ENCODE results near the gene EFL1.

The EFL1 gene

DNA sequence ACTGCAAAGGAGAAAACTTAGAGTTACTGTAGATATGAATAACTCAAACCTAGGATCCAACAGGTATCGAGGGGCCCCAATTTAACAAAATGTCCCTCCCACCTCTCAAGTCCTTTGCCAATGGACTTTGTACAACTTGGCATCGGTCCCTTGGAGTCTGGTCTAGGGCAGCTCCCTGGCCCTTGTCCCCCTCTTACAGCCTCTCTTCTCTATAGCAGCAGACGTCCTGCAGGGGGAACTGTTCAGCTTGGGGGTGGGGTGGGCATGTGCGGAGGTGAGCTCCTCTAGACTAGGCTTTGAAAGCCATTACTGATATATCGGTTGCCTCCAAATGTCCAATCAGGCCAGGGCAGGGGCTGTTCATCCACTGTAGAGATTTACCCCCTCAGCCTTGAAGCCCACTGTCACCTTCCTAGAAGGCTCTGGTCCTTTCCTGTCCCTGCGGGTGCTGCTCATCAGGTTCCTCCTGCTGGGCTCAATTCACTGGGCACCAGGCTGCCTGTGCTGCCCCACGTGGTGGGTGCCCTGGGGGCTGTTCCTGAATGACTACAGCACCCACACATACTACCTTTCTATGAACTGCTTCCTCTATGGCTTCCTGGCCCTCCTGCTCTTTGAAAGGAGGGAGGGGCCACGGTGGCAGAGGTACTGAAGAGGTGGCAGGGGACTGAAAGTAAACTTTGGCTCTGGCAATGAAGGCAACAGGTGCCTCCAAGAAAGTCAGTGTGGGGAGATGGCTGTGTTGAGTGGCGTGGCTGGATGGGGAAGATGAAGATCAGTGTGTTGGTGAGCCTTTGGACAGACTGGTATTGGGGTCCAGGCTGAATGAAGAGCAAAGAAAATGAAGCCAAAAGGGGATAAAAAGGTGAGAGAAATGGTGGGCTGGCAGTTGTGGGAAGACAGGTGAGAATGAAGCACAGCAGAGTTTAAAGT is 137.9 kb downstream of the EFL1 start:
- TF ChIP-seq NFIC (IDR thresholded peaks at IDR 0.05) (no peak), EP300 (IDR thresholded peaks at IDR 0.05; ENCODE audit: borderline replicate concordance) (no peak)

DNA sequence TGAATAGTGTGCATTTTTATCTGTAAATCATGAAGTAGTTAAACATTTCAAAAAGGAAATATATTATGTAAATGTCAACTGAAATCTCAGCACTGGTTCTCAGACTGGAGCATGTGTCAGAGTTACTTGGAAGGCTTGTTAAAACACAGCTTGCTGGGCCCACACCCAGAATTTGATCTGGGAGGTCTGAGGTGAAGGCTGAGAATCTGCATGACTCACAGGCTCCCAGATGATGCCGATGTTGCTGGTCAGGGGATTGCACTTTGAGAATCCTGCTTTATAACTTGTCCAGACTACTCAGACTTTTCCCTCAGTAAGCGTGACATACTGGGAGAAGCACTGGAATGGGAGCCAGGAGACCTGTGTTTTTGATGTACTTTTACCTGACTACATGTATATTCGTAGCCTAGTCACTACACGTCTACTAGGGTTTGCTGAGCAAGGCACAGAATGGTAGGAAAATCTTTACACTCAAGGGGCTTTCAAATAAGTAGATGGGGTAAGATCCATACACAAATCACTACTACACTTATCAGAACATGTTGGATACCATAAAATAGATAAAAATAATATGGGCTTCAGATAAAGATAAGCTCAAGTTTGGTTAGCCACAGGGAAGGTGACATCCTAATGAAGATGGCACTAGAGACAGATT is 139.7 kb downstream of the EFL1 start:
- TF ChIP-seq TAF1 (IDR thresholded peaks at IDR 0.05; ENCODE audit: low read depth) (no peak), ZBTB7A (IDR thresholded peaks at IDR 0.05; ENCODE audit: low read depth) (no peak), RAD21 (IDR thresholded peaks at IDR 0.05; ENCODE audit: low read depth) (no peak)
- TF ChIP-seq, protein P1, sequence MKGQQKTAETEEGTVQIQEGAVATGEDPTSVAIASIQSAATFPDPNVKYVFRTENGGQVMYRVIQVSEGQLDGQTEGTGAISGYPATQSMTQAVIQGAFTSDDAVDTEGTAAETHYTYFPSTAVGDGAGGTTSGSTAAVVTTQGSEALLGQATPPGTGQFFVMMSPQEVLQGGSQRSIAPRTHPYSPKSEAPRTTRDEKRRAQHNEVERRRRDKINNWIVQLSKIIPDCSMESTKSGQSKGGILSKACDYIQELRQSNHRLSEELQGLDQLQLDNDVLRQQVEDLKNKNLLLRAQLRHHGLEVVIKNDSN (IDR thresholded peaks at IDR 0.05), result no peak

DNA sequence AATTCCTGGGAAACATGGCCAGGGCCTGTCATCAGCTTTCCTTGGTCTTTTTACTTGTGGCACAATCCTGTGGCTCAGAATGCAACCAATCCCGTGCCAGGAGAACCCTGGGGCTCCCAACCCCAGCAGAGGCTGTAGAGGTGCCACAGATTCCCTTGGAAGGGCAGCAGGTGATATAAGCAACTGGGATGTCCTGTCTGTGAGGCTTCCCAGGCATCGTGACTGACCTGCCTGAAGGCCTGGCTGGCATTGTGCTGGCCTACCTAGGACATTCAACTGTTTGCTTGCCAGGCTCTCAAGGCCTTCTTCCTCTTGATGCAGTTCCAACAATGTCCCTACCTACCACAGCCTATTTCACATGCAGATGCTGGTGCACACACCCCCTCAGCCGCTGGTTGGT is 144.5 kb downstream of the EFL1 start:
- TF ChIP-seq TAF1 (IDR thresholded peaks at IDR 0.05; ENCODE audit: low read depth) (no peak), YY1 (IDR thresholded peaks at IDR 0.05; ENCODE audit: low read depth) (no peak), NFIC (IDR thresholded peaks at IDR 0.05) (no peak), ZBTB7A (IDR thresholded peaks at IDR 0.05; ENCODE audit: low read depth) (no peak), TCF12 (IDR thresholded peaks at IDR 0.05; ENCODE audit: low read depth) (no peak), EP300 (IDR thresholded peaks at IDR 0.05; ENCODE audit: borderline replicate concordance) (no peak), CREB1 (IDR thresholded peaks at IDR 0.05; ENCODE audit: low read depth) (no peak), RAD21 (IDR thresholded peaks at IDR 0.05; ENCODE audit: low read depth) (no peak), EGR1 (IDR thresholded peaks at IDR 0.05) (no peak), CEBPB (IDR thresholded peaks at IDR 0.05) (no peak), FOXM1 (IDR thresholded peaks at IDR 0.05; ENCODE audit: borderline replicate concordance, low read depth) (no peak), TEAD4 (IDR thresholded peaks at IDR 0.05) (no peak)
- TF ChIP-seq, protein P2, sequence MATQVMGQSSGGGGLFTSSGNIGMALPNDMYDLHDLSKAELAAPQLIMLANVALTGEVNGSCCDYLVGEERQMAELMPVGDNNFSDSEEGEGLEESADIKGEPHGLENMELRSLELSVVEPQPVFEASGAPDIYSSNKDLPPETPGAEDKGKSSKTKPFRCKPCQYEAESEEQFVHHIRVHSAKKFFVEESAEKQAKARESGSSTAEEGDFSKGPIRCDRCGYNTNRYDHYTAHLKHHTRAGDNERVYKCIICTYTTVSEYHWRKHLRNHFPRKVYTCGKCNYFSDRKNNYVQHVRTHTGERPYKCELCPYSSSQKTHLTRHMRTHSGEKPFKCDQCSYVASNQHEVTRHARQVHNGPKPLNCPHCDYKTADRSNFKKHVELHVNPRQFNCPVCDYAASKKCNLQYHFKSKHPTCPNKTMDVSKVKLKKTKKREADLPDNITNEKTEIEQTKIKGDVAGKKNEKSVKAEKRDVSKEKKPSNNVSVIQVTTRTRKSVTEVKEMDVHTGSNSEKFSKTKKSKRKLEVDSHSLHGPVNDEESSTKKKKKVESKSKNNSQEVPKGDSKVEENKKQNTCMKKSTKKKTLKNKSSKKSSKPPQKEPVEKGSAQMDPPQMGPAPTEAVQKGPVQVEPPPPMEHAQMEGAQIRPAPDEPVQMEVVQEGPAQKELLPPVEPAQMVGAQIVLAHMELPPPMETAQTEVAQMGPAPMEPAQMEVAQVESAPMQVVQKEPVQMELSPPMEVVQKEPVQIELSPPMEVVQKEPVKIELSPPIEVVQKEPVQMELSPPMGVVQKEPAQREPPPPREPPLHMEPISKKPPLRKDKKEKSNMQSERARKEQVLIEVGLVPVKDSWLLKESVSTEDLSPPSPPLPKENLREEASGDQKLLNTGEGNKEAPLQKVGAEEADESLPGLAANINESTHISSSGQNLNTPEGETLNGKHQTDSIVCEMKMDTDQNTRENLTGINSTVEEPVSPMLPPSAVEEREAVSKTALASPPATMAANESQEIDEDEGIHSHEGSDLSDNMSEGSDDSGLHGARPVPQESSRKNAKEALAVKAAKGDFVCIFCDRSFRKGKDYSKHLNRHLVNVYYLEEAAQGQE (IDR thresholded peaks at IDR 0.05; ENCODE audit: low read depth), result no peak
- TF ChIP-seq, protein P1 (IDR thresholded peaks at IDR 0.05), result no peak
- TF ChIP-seq, protein P3, sequence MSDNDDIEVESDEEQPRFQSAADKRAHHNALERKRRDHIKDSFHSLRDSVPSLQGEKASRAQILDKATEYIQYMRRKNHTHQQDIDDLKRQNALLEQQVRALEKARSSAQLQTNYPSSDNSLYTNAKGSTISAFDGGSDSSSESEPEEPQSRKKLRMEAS (IDR thresholded peaks at IDR 0.05), result no peak

DNA sequence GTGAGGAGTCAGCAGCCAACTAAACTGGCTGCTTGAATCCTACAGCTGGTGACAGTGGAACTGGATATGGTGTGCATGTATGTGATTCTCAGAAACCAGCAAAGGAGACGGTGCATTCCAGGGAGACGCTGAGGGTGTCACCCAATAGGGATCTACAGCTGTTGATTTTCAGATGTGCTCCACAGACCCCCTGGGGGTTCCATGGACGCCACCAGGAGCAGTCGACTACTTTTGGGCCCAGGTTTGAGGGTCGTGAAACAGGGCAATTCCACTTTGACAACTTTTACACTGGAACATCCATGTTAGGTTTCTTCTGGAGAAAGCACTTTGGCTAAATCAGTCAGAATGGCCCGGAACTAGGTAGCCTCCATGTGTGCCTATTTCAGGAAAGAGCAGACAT is 145.2 kb downstream of the EFL1 start:
- no peak for TF ChIP-seq TCF12 (IDR thresholded peaks at IDR 0.05; ENCODE audit: low read depth)
- no peak for TF ChIP-seq EP300 (IDR thresholded peaks at IDR 0.05; ENCODE audit: borderline replicate concordance)
- no peak for TF ChIP-seq TEAD4 (IDR thresholded peaks at IDR 0.05)
- no peak for TF ChIP-seq ZBTB7A (IDR thresholded peaks at IDR 0.05; ENCODE audit: low read depth)
- no peak for TF ChIP-seq RAD21 (IDR thresholded peaks at IDR 0.05; ENCODE audit: low read depth)
- no peak for TF ChIP-seq CEBPB (IDR thresholded peaks at IDR 0.05)
- no peak for TF ChIP-seq YY1 (IDR thresholded peaks at IDR 0.05; ENCODE audit: low read depth)
- no peak for TF ChIP-seq NFIC (IDR thresholded peaks at IDR 0.05)
- no peak for TF ChIP-seq EGR1 (IDR thresholded peaks at IDR 0.05)
- no peak for TF ChIP-seq TAF1 (IDR thresholded peaks at IDR 0.05; ENCODE audit: low read depth)
- TF ChIP-seq FOXM1 (IDR thresholded peaks at IDR 0.05; ENCODE audit: borderline replicate concordance, low read depth), result no peak
- TF ChIP-seq, protein P2 (IDR thresholded peaks at IDR 0.05; ENCODE audit: low read depth), result no peak
- TF ChIP-seq CREB1 (IDR thresholded peaks at IDR 0.05; ENCODE audit: low read depth), result no peak
- TF ChIP-seq, protein P3 (IDR thresholded peaks at IDR 0.05), result no peak
- TF ChIP-seq, protein P1 (IDR thresholded peaks at IDR 0.05), result no peak

DNA sequence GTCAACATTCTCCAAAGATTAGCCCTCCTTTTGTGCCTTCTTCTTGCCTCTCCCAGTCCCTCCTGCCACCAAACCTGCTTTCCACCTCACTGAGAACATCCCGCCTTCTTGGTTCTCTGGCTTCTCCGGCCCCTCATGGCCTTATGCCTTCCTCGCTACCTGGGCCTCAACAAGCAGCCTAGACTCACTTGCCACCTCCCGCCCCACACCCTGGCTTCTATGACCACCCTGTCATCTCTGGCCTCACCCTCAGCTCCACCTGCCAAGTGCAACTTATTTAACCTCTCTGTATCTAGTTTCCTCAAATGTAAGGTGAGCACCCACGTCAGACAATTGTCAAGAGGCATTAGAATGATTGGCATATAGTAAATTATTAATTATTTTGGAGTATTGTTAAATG is 147.9 kb downstream of the EFL1 start:
- no peak for TF ChIP-seq NFIC (IDR thresholded peaks at IDR 0.05)
- no peak for TF ChIP-seq RAD21 (IDR thresholded peaks at IDR 0.05; ENCODE audit: low read depth)
- TF ChIP-seq, protein P1 (IDR thresholded peaks at IDR 0.05), result no peak
- no peak for TF ChIP-seq CEBPB (IDR thresholded peaks at IDR 0.05)
- TF ChIP-seq TAF1 (IDR thresholded peaks at IDR 0.05; ENCODE audit: low read depth), result no peak
- no peak for TF ChIP-seq TCF12 (IDR thresholded peaks at IDR 0.05; ENCODE audit: low read depth)
- no peak for TF ChIP-seq EP300 (IDR thresholded peaks at IDR 0.05; ENCODE audit: borderline replicate concordance)
- TF ChIP-seq EGR1 (IDR thresholded peaks at IDR 0.05), result no peak
- TF ChIP-seq, protein P2 (IDR thresholded peaks at IDR 0.05; ENCODE audit: low read depth), result no peak
- TF ChIP-seq TEAD4 (IDR thresholded peaks at IDR 0.05), result no peak
- TF ChIP-seq, protein P3 (IDR thresholded peaks at IDR 0.05), result no peak
- no peak for TF ChIP-seq CREB1 (IDR thresholded peaks at IDR 0.05; ENCODE audit: low read depth)
- TF ChIP-seq FOXM1 (IDR thresholded peaks at IDR 0.05; ENCODE audit: borderline replicate concordance, low read depth), result no peak
- TF ChIP-seq YY1 (IDR thresholded peaks at IDR 0.05; ENCODE audit: low read depth), result no peak
- TF ChIP-seq ZBTB7A (IDR thresholded peaks at IDR 0.05; ENCODE audit: low read depth), result no peak

Measured in Ishikawa (cell line).